Measurements from ENCODE around the gene TERF2IP.

GRCh38 chr16:75653922-75654321 is 6.3 kb downstream of the TERF2IP start:
- TF ChIP-seq, protein P1, sequence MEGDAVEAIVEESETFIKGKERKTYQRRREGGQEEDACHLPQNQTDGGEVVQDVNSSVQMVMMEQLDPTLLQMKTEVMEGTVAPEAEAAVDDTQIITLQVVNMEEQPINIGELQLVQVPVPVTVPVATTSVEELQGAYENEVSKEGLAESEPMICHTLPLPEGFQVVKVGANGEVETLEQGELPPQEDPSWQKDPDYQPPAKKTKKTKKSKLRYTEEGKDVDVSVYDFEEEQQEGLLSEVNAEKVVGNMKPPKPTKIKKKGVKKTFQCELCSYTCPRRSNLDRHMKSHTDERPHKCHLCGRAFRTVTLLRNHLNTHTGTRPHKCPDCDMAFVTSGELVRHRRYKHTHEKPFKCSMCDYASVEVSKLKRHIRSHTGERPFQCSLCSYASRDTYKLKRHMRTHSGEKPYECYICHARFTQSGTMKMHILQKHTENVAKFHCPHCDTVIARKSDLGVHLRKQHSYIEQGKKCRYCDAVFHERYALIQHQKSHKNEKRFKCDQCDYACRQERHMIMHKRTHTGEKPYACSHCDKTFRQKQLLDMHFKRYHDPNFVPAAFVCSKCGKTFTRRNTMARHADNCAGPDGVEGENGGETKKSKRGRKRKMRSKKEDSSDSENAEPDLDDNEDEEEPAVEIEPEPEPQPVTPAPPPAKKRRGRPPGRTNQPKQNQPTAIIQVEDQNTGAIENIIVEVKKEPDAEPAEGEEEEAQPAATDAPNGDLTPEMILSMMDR (conservative IDR thresholded peaks at IDR 0.05) = no peak
- no peak for TF ChIP-seq EZH2 (IDR thresholded peaks at IDR 0.05; ENCODE audit: low read depth)
